Stimulated activated CD8-positive, alpha-beta memory T cell treated with anti-CD3 and anti-CD28 coated beads, Interleukin-4, amount 100 ng/mL, for 1 hour (primary cell): ENCODE results near the gene PAM16.
"Not testable (repeated sequence)": the region's sequence is repeated elsewhere in the genome, so short reads cannot be mapped to it uniquely, and the experiment has no call there.

ENCODE experiments used
- DNase-seq, 2 donors: peaks; one replicate each; pipeline ENCODE4 v3.0.0-alpha.2; 2020; ENCODE audit warnings: low read depth in 2 of 2, low spot score in 1 of 2

The PAM16 gene

GRCh38 chr16:4353675-4354074 is 2.6 kb upstream of the PAM16 start:
- DNase-seq, result no peak

- DNase-seq, result no peak
Observed at GRCh38 chr16:4352843-4353242, 1.7 kb upstream of the PAM16 start.

DNA sequence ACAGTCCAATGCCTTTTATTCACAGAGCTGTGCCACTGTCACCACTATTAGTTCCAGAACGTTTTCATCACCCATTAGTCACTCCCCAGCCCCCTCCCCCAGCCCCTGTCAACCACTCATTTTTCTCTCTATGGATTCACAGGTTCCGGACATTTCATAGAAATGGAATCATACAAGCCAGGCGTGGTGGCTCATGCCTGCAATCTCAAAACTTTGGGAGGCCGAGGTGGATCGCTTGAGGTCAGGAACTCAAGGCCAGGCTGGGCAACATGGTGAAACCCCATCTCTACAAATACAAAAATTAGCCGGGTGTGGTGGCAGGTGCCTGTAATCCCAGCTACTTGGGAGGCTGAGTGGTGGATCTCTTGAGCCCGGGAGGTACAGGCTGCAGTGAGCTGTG is 759 bp upstream of the PAM16 start:
- DNase-seq, result no peak

DNA sequence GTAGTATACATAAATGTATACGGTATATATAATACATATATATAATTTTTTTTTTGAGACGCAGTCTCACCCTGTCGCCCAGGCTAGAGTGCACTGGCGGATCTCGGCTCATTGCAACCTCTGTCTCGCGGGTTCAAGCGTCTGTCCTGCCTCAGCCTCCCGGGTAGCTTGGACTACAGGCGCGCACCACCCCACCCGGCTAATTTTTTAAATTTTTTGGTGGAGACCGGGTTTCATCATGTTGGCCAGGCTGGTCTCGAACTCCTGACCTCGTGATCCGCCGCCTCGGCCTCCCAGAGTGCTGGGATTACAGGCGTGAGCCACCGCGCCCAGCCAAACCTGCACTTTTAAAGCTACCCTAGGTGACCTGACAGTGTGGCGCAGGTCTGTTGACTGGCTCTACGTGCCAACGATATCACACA is 745 bp downstream of the PAM16 start:
- no peak for DNase-seq

DNA sequence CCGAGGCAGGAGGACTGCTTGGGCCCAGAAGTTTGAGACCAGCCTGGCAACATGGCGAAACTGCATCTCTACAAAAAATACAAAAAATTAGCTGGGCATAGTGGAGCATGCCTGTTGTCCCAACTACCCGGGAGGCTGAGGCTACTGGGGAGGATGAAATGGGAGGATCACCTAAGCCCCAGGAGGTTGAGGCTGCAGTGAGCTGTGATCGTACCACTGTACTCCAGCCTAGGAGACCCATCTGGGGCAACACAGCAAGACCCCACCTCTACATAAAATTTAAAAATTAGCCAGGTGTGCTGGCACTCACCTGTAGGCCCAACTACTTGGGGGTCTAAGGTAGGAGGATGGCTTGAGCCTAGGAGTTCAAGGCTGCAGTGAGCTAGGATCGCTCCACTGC is 1.8 kb downstream of the PAM16 start:
- no peak for DNase-seq

DNA sequence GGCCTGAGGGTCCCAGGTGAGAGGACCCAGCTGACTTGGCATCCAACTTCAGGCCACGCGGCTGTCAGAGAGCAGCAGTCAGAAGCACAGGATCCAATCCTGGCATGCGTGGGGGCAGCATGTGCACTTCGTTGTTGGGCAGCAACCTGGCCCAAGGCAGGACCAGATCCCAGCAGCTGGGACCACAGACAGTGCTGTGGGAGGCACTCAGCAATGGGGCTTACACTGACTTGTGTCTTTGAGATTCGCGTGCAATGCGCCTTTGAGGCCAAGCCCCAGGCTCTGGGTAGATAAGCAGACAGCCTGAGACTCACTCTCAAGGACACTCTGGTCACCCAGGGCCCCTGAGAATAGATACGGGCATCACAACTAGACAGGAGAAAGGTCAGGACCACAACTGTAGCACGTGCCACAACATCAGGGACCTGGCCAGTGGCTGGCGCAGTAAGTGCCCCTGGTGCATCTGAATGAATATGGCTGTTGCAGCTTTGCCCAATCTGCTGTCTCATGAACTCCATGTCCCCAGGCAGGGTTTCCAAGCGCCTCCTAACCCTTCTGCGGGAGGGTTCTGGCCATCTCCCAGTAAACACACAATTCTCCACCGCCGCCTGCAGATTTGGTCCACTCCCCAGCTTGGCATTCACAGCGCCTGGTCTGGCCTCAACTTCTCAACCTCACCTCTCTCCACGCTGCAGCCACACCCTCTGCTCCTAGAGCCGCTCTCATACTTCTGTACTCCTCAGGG is 3.2 kb downstream of the PAM16 start:
- no peak for DNase-seq

GRCh38 chr16:4347010-4347409 is 4.1 kb downstream of the PAM16 start:
- DNase-seq, result no peak

GRCh38 chr16:4345836-4346781 is 5.0 kb downstream of the PAM16 start:
- no peak for DNase-seq

DNA sequence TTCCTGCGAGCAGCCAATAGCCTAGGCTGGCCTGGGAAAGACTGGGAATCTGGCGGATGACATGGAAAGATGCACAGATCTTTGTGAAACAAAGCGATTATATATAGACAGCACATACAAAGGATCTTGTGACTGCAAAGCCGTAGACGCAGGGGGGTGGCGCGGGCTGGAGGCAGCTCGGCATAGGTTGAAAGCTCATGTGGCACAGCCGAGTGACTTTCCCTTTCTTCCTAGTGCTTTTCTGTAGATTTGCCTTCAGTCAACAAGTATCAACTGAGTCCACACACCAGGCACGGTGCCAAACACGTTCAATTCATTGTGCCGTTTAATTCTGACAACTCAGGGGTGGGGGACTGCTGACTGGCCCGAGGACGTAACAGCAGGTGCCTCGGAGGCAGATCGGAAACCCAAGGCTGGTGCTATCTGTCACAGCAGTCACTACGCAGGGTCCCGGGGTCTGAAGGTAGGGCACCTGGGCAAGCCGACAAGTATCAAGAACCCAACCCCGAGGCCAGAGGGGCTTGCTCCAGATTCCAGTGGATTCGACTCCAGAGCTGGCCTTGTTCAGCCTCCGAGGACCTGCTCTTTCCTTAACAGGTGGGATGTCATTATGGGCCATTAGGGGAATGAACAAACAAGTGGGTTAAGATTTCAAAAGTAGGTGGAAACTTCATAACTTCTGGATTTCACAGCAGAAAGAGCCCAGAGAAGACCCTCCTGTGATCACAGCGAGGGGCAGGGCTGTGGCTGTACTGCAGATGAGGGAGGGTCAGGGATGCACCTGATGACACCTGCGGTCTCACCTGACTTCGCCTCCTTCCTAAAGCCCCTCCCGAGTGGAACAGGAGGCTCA is 5.9 kb downstream of the PAM16 start:
- no peak for DNase-seq

- DNase-seq, result not testable (repeated sequence)
Observed at GRCh38 chr16:4344300-4344982, 6.7 kb downstream of the PAM16 start.

DNA sequence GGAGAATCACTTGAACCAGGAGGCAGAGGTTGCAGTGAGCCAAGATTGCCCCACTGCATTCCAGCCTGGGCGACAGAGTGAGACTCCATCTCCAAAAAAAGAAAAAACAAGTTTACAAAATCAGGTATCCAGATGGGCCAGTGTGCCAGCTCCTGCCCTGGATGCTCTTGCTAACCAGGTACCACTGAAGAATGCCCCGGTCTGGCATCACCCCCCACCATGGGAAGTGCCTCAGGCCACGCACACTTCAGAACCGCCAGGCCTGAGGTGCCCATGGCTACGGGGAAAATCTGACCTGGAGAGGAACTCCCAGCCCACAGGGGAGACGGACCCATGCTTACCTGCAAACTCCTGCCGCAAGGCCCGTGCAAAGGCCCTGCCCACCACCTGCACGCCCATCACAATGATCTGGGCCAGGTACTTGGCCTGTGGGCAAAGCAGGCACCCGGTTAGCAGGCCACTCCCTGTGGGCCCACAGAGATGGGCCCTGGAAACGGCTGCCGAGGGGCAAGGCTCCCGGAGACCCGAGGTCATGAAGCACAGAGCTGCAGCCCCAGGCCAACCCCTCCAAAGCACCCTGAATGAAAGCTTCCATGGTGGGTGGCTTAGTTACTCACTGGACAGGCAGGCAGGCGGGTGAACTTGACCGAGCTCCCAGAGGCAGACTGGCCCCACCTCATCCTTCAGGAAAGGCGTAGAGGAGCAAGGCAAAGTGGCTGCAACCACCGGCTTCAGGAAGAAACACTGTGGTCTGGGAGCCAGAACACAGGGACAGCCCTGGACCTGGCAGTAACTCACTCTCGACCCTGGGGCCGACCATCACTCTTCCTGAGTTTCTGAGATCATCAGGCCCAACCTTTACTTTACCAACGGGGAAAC is 8.0 kb downstream of the PAM16 start:
- no peak for DNase-seq

- no peak for DNase-seq
Observed at GRCh38 chr16:4341250-4341649, 9.9 kb downstream of the PAM16 start.

DNA sequence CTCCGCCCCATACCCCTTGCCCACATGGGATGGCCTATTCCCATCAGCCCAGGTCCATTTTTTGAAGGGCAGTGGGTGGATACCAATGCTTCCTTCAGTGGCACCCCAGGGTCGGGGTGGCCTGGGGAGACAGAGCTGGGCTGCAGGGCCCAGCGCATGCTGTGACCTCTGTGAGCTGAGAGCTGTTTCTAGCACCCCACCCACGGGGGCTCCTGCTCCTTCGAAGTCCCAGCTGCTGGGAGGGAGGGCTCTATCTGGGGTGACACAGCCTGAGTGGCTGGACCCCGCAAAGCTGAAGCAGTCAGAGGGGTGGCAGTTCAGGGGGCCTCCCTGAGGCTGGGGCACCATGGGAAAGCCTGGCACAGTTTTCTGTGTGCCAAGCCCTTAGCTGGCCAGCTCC is 10.7 kb downstream of the PAM16 start:
- DNase-seq, result no peak

- DNase-seq, result no peak
Observed at GRCh38 chr16:4339909-4340308, 11.2 kb downstream of the PAM16 start.

GRCh38 chr16:4339455-4339854 is 11.7 kb downstream of the PAM16 start:
- DNase-seq, result no peak

DNA sequence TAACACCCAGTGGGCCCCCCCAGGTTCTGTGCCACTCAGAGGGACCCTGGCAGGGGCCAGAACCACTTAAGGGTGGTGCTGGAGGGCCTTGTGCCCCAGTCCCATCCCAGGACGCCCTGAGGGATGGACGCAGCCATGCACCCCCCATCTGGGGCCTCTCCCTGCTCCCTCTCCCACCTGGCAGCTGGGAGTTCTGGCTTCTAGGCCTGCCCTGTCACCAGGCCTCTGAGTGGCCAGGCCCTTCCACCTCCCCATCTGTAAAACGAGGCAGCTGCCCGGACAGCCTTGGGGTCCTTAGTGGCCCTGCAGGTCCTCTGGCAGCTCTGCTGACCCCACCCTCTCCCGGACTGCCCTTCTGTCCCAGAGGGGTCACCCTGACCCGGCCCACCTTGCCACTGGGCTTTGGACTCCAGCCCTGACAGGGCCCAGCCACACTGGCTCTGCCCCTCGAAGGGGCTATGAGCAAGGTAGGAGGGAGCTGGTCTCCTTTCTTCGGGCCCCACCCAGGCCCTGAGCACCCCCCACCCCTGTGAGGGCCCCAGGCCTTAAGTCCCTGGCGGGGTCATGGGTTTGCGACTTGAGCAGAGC is 12.3 kb downstream of the PAM16 start:
- DNase-seq, result no peak

DNA sequence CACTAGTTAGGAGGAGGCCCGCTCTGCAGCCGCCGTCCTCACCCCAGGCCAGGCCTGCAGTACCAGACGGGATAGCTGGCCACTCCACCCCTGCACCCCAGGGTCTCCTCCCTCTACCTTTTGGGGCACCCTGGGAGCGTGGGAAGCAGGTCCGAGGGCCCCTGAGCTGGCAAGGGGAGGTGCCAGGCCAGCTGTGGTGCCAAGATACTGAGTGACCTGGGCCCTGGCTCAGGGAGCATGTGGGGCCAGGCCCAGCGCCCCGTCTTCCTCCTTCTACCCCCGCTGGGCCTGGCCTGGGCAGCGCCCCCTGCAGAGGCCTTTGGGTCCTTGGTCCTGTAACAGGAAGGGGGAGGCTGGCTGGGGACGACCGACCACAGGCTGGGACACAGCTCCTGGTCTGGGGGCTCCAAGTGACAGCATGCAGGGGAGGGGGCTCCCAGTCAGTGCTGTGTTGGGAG is 13.0 kb downstream of the PAM16 start:
- no peak for DNase-seq

- DNase-seq, result no peak
Observed at GRCh38 chr16:4337540-4338088, 13.5 kb downstream of the PAM16 start.
